Fibroblast of mammary gland (primary cell): ENCODE results near the gene GPR107.

ENCODE experiments used
- DNase-seq: peaks from one replicate; pipeline ENCODE4 v3.0.0-alpha.2; 2010; ENCODE audit warnings: low read depth
- H3K4me3 ChIP-seq: 2 replicates; pipeline ENCODE4 v1.5.1; 2011; ENCODE audit warnings: low read depth, mild to moderate bottlenecking, low read length, moderate library complexity; ENCODE audit not compliant: control insufficient read depth
- CTCF ChIP-seq: conservative IDR thresholded peaks from 2 replicates; pipeline ENCODE4 v1.5.1; 2011; ENCODE audit warnings: low read depth, low read length, inconsistent platforms; ENCODE audit not compliant: control insufficient read depth, insufficient read depth

Gene GPR107

GRCh38 chr9:130023144-130023787 lies 30.4 kb upstream of the GPR107 start:
- no peak overlapping the region for H3K4me3 ChIP-seq
- DNase-seq = no peak
- no peak for TF ChIP-seq CTCF

- no peak for DNase-seq
- no peak for TF ChIP-seq CTCF
- no peak overlapping the region for H3K4me3 ChIP-seq
These were observed 29.6 kb upstream of the GPR107 start for GRCh38 chr9:130023994-130024596.

- no peak overlapping the region for H3K4me3 ChIP-seq
- no peak for TF ChIP-seq CTCF
- DNase-seq = peak; percentile 46
These were observed 29.1 kb upstream of the GPR107 start for GRCh38 chr9:130024597-130024994.

GRCh38 chr9:130026583-130027340 lies 26.9 kb upstream of the GPR107 start:
- DNase-seq = no peak
- no peak for TF ChIP-seq CTCF
- no peak overlapping the region for H3K4me3 ChIP-seq

GRCh38 chr9:130027533-130028365 lies 26.0 kb upstream of the GPR107 start:
- DNase-seq = peak; percentile 59
- TF ChIP-seq CTCF = no peak

GRCh38 chr9:130028493-130029222 lies 25.0 kb upstream of the GPR107 start:
- no peak for TF ChIP-seq CTCF
- no peak overlapping the region for H3K4me3 ChIP-seq
- DNase-seq = no peak

More at GRCh38 chr9:130027533-130028365, 26.0 kb upstream of the GPR107 start:
- no peak overlapping the region for H3K4me3 ChIP-seq
